Loucy (cell line): ENCODE measurements around the gene IGSF21.

Experiments used
- EZH2phosphoT487 ChIP-seq: fragments of 200-600 bp; IDR thresholded peaks from 2 replicates; pipeline ENCODE4 v1.6.1; 2018; ENCODE audit warnings: antibody characterized with exemption, mild to moderate bottlenecking, moderate library complexity, borderline replicate concordance
- TF ChIP-seq, protein P1 (sequence below): fragments of 200-600 bp; sonication (generic); conservative IDR thresholded peaks from 2 replicates; pipeline ENCODE4 v1.5.1; 2014; ENCODE audit warnings: mild to moderate bottlenecking, antibody characterized with exemption, low read length

DNA sequence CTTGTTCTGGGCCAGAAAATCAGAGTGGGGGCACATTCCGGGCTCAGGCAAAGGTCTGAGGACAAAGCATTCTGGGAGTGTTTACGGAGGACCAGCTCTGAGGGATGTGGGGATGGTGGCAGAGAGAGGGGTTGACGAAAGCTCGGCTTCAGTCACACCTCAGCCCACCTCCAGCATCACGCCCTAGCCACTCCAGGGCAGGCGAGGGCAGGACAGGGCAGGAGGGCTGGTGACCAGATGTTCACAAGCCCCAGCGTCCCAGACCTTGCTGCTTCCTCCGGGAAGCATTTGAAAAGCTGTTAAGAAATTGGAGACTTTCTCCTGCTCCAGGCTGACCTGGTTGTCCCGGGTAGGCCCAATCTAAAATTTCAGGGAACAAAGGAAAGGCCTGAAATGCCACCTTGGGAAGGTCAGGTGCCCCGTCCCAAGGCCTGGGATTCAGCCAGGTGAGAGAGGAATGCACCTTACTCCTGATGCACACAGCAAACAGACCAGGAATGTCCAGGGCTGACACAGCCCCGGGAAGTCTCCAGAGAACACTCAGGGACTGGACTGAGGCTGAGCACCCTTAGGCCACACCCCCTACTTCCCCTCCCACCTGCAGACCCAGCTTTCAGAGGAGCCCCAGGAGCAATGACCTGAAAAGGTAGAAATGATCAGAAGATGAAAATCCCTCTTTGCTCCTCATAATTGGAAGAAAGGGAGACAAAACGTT is 301.2 kb downstream of the IGSF21 start:
- TF ChIP-seq, protein P1, sequence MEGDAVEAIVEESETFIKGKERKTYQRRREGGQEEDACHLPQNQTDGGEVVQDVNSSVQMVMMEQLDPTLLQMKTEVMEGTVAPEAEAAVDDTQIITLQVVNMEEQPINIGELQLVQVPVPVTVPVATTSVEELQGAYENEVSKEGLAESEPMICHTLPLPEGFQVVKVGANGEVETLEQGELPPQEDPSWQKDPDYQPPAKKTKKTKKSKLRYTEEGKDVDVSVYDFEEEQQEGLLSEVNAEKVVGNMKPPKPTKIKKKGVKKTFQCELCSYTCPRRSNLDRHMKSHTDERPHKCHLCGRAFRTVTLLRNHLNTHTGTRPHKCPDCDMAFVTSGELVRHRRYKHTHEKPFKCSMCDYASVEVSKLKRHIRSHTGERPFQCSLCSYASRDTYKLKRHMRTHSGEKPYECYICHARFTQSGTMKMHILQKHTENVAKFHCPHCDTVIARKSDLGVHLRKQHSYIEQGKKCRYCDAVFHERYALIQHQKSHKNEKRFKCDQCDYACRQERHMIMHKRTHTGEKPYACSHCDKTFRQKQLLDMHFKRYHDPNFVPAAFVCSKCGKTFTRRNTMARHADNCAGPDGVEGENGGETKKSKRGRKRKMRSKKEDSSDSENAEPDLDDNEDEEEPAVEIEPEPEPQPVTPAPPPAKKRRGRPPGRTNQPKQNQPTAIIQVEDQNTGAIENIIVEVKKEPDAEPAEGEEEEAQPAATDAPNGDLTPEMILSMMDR: no peak
- no peak for TF ChIP-seq EZH2phosphoT487
